Activated naive CD4-positive, alpha-beta T cell treated with anti-CD3 and anti-CD28 coated beads, Interleukin-2, amount 50 U/mL, for 72 hours (primary cell): Measurements from ENCODE around the gene IKBKE. TPM values are rescaled to one million over a fixed set of nuclear protein-coding genes. Genes with fewer than 3 reads are reported as not detected.

ENCODE experiments used
- ATAC-seq, 2 donors: fragments of 150-1000 bp; cut with Tn5 transposase; 2 replicates each; pipeline ENCODE4 v1.10.0; 2021; ENCODE audit warnings: mild to moderate bottlenecking in 2 of 2, moderate library complexity in 2 of 2
- DNase-seq, 2 donors: peaks; one replicate each; pipeline ENCODE4 v3.0.0; 2021 to 2022; ENCODE audit warnings: low spot score in 2 of 2
- H3K27ac Mint-ChIP-seq, 2 donors: one replicate each; pipeline ENCODE4 v1.8.0; 2022; ENCODE audit warnings: mild to moderate bottlenecking in 2 of 2, mixed read lengths in 2 of 2
- H3K36me3 Mint-ChIP-seq, 2 donors: one replicate each; pipeline ENCODE4 v1.8.0; 2022; ENCODE audit warnings: mixed read lengths in 2 of 2
- H3K9me3 Mint-ChIP-seq, 2 donors: one replicate each; pipeline ENCODE4 v1.8.0; 2022; ENCODE audit warnings: mixed read lengths in 2 of 2
- total RNA-seq, 2 donors: library from RNA; stranded (reverse); gene quantifications; one replicate each; pipeline ENCODE4 v1.2.3, GENCODE V29; 2022

IKBKE gene
- total RNA-seq, 2 donors from 2014 or later = 4.5 to 40.7 TPM

DNA sequence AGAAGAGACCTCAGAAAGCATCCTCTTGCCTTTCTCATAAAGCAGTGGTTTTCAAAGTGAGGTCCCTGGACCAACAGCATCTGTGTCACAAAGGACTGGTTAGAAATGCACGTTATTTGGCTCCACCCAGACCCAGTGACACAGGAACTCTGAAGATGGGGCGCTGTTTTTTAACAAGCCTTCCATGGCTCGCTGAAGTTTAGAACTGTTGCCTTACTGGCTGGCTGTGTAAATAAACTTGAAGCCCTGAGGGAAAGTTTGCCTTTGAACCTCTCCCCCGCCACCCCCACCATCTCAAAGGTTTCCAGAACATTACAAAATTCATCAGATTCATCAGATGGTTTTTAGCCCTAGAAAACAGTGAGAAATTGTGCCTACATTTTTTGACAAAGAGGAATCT lies 21.8 kb upstream of the IKBKE start:
- H3K27ac Mint-ChIP-seq = no peak overlapping the region
- H3K36me3 Mint-ChIP-seq = no peaks in the 10 kb centered on the region
- no peaks in the 10 kb centered on the region for H3K9me3 Mint-ChIP-seq
- DNase-seq (no peak), ATAC-seq (no peak)

DNA sequence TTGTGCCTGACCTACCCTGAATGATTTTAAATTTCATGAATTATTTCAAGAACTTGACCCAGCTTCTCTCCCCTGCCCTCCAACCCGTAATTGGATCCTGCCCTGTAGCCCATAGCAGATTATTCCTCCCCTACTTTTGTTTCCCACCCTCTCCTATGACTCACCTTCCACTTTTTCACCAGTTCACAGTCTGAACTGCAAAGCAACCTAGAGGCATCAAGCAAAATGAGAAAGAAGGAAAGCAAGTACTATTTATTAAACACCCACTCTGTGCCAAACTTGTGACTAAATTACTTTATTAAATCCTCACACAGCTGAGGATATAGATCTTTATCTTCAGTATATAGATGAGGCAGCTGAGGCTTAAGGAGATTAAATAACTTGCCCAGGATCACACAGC lies 20.7 kb upstream of the IKBKE start:
- ATAC-seq (peak in 1 of 2 donors; percentile 30), DNase-seq (no peak)
- Mint-ChIP-seq H3K36me3 (no peaks in the 10 kb centered on the region), H3K9me3 (no peaks in the 10 kb centered on the region), H3K27ac (peak overlapping the region; percentile 15 to 19)

DNA sequence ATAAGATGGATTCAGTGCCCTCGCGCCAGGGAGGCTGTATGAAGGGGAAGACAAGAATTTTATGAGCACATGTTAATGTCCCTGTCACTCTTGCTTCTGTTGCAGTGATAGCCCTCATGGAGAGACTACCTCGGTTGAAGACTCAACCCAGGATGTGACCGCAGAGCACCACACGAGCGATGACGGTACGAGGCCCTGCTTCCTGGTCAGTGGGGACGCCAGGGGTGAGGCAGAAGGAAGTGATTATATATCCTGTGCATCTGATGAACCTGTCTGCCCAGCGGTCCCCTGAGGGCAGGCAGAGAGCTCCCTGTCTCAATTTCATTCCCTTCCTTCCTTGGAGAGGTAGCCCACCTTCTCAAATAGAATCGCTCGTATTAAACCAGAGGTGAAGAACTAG lies 20.0 kb upstream of the IKBKE start:
- H3K9me3 Mint-ChIP-seq = no peaks in the 10 kb centered on the region
- DNase-seq (no peak), ATAC-seq (no peak)
- peak overlapping the region in 1 of 2 donors; percentile 15 for H3K27ac Mint-ChIP-seq
- H3K36me3 Mint-ChIP-seq = no peaks in the 10 kb centered on the region

DNA sequence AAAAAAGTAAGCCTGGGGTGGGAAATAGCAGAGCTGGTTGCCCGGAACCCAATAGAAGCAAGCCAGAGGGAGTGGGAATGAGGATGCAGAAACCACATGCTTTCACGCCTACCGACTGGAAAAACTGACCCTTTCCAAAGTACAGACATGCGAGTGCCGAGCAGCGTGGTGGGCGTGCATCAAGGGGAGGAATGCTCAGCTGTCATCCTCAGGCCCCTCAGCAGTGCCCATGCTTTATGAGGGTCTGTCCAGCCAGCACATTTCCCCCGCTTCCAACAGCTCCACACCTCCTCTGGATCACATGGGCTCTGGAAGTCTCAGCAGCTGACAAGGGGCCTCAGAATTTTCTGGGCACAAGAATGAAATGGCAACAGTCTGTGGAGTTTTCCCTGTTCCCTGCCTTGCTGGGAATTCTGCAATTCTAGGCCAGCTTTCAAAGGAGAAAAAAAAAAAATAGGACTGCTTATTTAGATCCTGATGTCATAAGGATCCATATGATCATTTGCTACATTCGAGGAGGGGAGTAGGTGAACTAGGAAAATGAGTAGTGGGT lies 19.1 kb upstream of the IKBKE start:
- ATAC-seq (no peak), DNase-seq (no peak)
- H3K36me3 Mint-ChIP-seq = no peaks in the 10 kb centered on the region
- no peaks in the 10 kb centered on the region for H3K9me3 Mint-ChIP-seq
- H3K27ac Mint-ChIP-seq = no peak overlapping the region

DNA sequence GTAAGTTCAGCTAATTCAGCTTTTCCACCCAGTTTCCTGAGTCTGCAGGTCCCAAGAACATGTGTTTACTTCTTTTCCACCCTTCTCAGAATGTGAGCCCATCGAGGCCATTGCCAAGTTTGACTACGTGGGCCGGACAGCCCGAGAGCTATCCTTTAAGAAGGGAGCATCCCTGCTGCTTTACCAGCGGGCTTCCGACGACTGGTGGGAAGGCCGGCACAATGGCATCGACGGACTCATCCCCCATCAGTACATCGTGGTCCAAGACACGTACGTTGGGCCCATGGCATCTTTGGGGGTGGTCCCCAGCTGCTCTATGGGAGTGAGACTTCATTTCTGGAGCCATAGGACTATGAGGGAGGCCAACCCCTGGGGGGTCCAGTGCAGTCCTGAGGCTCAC lies 17.2 kb upstream of the IKBKE start:
- ATAC-seq (no peak), DNase-seq (no peak)
- no peaks in the 10 kb centered on the region for H3K36me3 Mint-ChIP-seq
- no peaks in the 10 kb centered on the region for H3K9me3 Mint-ChIP-seq
- no peak overlapping the region for H3K27ac Mint-ChIP-seq

DNA sequence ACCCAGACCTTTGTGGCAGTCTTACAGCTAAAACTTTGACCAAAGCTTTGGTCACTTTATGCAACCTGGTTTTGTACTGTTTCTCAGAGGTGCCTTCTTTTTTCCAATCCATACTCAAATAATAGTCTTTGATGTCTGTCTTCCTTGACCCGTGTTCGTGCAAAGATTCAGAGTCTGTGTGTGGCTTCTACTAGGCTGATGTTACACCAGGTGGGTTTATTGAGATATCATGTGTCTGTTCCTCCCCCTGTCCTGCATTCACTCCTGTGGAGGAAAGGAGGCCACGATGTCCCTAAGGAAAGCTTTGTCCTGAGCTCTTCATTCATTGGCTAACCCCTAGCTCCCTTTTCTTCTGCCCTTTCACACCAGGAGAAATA lies 15.0 kb upstream of the IKBKE start:
- H3K27ac Mint-ChIP-seq = peak overlapping the region in 1 of 2 donors; percentile 2
- no peak for ATAC-seq
- no peak for DNase-seq
- H3K9me3 Mint-ChIP-seq = no peaks in the 10 kb centered on the region
- H3K36me3 Mint-ChIP-seq = no peaks in the 10 kb centered on the region

- peak overlapping the region; percentile 2 to 23 for H3K27ac Mint-ChIP-seq
- no peaks in the 10 kb centered on the region for H3K36me3 Mint-ChIP-seq
- H3K9me3 Mint-ChIP-seq = no peaks in the 10 kb centered on the region
- ATAC-seq = no peak
- DNase-seq = no peak
Observed at GRCh38 chr1:206455666-206456344, 14.5 kb upstream of the IKBKE start.

DNA sequence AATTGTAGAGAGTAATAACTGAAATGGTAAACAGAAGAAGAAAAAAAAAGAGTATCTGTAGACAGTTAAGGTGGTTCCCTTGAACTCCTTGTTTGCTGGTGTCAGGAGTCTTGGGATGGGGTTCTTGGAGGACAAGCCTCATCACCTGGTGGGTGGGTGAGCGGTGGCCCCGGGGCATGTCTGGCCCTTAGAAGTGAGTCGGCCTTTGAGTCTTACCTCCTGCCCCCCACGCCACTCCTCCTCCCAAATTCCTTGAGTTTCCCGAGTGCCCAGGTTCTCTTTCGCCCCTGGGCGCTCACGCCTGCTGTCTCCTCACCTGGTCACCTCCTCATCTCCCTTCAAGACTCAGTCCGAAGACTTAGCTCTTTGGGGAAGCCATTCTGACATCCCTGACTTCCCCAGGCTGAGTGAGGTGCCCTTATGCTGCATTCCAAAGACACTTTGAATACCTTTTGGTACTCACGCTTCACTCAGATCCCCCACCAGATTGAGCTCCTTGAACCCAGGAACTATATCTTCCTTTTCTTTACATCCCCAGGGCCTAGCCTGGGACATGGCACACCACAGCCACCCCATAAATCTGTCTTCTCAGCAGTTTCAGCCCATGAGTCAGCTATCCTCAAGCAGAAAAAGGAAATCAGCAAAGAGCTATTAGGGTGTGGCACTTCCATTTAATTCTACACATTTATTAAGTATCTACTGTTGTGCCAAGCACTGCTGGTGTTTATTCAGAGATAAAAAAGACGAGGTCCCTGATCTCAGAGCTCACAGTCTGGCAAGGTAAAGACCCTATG lies 13.5 kb upstream of the IKBKE start:
- DNase-seq (no peak), ATAC-seq (no peak)
- H3K36me3 Mint-ChIP-seq = no peaks in the 10 kb centered on the region
- H3K27ac Mint-ChIP-seq = no peak overlapping the region
- H3K9me3 Mint-ChIP-seq = no peaks in the 10 kb centered on the region

DNA sequence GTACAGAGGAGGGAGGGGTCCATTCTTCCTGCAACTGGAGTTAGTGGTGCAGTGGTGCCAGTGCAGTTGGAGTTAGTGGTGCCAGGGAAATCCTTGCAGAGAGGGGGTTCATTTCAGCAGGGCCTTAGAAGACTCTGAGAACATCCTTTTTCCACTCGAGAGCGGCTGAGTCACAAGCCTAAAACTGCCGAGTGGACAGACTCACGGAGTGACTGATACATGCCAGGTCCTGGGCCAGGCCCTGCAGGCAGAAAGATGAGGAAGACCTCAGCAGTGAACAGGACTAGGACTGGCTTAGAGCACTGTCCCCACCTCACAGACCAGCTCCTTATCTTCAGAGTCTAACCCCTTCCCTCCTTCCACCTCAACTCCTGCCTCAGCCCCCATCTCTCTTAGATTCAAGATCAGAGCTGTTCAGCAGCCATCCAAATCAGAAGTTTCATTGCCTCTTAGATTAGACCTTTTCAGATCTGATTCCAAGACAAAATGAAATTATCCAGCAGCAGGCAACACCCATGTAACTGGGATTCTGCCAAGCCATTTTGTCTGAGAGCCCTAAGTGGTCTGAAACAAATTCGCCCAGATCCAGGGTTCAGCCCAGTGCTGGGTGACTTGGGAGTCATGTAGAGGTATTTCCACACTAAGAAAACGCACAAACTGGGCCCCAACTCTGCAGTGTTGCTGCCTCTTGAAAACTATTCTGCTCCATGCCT lies 12.7 kb upstream of the IKBKE start:
- H3K27ac Mint-ChIP-seq = no peak overlapping the region
- no peaks in the 10 kb centered on the region for H3K36me3 Mint-ChIP-seq
- H3K9me3 Mint-ChIP-seq = no peaks in the 10 kb centered on the region
- ATAC-seq (peak; percentile 9 to 20), DNase-seq (no peak)

DNA sequence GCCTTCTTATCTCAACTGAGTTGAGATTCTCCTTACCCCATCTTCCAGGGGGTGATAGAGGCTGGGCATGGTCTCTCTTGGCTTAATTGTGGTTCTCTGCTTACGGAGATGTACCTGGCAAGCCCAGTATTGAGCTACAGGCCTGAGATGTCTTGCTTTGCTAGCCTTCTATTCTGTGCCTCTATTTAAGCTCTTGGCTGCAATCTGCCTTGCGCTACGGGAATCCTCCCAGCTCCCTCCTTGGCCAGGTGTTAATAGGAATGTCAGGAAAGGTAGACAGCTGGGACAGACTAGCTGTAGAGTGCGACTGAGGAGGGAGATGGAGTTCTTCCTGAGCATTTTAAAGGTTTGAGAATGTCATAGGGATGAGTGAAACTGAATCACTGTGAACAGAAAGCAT lies 10.6 kb upstream of the IKBKE start:
- H3K27ac Mint-ChIP-seq = no peak overlapping the region
- ATAC-seq = no peak
- H3K36me3 Mint-ChIP-seq = no peaks in the 10 kb centered on the region
- no peaks in the 10 kb centered on the region for H3K9me3 Mint-ChIP-seq
- DNase-seq = no peak

GRCh38 chr1:206460836-206461426 lies 9.3 kb upstream of the IKBKE start:
- no peaks in the 10 kb centered on the region for H3K9me3 Mint-ChIP-seq
- H3K36me3 Mint-ChIP-seq = no peaks in the 10 kb centered on the region
- ATAC-seq (no peak), DNase-seq (no peak)
- H3K27ac Mint-ChIP-seq = no peak overlapping the region

DNA sequence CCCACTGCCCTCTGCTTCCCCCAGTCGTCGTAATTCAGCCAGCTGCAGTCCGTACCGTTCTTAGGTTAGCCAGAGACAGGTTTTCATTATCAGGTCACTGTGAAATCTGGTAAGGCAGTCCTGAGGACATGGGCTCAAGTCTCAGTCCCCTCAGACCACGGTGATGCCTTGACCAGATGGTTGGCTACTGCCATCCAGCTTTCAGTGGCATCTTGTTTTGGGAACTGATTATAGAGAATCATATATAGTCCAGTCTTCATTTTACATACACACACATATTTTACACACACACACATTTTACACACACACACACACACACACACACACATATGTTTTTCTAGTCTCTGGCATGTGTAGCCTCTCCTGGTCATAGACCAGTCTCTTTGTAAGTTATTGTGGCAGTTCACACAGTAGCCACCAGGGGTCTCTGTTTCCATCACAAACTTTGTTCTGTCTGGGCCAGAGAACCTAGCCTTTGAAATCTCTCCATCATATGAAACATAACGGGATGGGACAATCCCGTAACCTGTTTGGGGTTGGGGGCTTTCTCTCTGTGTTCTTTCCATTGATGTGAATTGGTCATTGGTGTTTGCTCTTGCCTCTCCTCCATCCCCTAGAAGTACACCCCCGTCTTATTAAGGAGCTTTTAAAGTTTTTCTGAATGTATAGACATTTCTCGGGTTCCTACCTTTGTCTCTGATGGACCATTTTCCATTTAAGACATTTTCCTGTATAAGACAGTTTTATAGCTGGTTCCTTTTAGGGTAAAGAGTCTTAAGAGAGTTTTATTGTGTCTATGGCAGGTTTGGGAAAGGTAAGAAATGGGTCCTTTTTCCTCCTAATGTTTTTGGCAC lies 8.4 kb upstream of the IKBKE start:
- Mint-ChIP-seq H3K36me3 (no peaks in the 10 kb centered on the region), H3K9me3 (no peaks in the 10 kb centered on the region), H3K27ac (peak overlapping the region; percentile 18 to 40)
- peak; percentile 51 to 55 for ATAC-seq
- peak in 1 of 2 donors; percentile 82 for DNase-seq

DNA sequence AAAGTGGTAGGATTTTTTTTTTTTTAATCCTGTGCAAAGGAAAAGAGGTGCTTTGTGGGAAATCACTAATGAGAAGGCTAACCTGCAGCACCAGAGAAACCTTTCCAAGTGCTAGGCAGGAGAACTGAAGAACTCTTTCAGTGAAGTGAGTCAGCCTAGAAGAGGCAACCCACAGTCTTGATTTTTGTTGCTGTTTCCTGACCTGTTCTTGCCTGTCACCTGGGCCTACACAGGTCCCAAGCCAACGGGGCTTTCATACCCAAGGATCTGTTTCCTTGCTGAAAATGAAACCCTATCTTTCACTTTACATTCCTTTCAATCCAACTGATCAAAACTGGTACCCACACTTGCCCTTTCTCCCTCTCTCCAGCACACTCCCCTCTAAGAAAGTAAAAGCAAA lies 7.1 kb upstream of the IKBKE start:
- peak; percentile 74 to 77 for ATAC-seq
- Mint-ChIP-seq H3K27ac (peak overlapping the region; percentile 25 to 83), H3K9me3 (no peaks in the 10 kb centered on the region), H3K36me3 (no peaks in the 10 kb centered on the region)
- peak in 1 of 2 donors; percentile 33 for DNase-seq

GRCh38 chr1:206463911-206464310 lies 6.4 kb upstream of the IKBKE start:
- H3K27ac Mint-ChIP-seq = peak overlapping the region in 1 of 2 donors; percentile 83
- DNase-seq (no peak), ATAC-seq (no peak)
- no peaks in the 10 kb centered on the region for H3K36me3 Mint-ChIP-seq
- H3K9me3 Mint-ChIP-seq = no peaks in the 10 kb centered on the region

DNA sequence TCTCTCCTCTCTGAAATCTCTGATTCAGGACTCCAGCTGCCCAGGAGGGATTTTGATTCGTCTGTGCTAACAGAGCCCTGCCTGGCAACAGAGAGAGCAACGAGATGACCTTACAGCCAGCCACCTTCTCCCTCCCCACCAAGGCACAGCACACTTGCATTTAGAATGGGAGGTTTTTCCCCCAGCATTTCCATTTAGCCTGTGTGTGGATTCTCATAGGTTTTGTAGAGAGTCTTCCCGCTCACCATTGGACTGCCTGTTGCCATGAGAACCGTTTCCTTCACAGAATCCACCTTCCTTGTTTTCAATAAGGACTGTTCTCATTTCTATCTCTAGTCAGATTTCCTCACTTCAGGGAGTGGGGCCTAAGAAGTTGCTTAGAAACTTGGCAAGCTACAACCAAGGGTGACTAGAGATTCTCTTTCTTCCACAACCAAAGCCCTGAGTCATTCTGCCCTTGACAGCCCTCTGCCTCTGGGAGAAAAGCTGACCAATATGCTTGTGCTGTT lies 5.8 kb upstream of the IKBKE start:
- no peak for DNase-seq
- peak; percentile 25 to 33 for ATAC-seq
- peak overlapping the region; percentile 13 to 64 for H3K27ac Mint-ChIP-seq

GRCh38 chr1:206465951-206466350 lies 4.3 kb upstream of the IKBKE start:
- Mint-ChIP-seq H3K9me3 (no peaks in the 10 kb centered on the region), H3K27ac (peak overlapping the region in 1 of 2 donors; percentile 36), H3K36me3 (peaks cover 0 to 8% of the 10 kb centered on the region in 2 donors)
- DNase-seq = no peak
- ATAC-seq = no peak

More for the DNA sequence above, 5.8 kb upstream of the IKBKE start:
- Mint-ChIP-seq H3K9me3 (no peaks in the 10 kb centered on the region), H3K36me3 (no peaks in the 10 kb centered on the region)
